Measurements from ENCODE around the gene CEP192.

DNA sequence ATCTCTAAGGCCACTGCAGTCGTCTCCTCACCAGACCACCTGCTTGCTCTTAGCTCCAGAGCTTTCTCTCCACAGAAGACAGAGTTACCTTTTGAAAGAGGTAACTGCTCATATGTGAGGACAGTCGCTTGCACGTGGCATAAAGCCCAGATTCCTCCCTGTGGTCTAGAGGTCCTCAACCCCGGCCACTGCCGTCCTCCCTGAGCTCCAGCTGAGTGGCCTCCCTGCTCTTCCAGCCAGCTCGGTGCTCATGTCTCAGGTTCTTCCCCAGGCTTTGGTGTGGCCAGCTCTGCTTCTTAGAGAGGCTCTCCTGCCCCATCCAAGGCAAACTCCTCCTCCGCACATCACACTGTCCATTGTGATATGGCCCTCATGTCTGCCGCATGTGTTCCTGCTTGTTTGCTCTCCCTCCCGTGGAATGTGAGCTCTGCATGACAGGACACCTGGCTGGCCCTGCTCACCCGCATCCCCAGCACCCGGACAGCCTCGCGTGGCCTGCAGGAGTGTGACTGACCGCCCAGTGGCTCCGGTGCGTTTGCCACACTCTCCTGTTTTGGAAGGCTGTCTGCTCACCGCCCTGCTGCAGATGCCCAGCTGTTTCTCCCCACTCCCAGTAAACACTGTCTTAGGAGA, 135.9 kb downstream of the CEP192 start:
- TF ChIP-seq, protein P1, sequence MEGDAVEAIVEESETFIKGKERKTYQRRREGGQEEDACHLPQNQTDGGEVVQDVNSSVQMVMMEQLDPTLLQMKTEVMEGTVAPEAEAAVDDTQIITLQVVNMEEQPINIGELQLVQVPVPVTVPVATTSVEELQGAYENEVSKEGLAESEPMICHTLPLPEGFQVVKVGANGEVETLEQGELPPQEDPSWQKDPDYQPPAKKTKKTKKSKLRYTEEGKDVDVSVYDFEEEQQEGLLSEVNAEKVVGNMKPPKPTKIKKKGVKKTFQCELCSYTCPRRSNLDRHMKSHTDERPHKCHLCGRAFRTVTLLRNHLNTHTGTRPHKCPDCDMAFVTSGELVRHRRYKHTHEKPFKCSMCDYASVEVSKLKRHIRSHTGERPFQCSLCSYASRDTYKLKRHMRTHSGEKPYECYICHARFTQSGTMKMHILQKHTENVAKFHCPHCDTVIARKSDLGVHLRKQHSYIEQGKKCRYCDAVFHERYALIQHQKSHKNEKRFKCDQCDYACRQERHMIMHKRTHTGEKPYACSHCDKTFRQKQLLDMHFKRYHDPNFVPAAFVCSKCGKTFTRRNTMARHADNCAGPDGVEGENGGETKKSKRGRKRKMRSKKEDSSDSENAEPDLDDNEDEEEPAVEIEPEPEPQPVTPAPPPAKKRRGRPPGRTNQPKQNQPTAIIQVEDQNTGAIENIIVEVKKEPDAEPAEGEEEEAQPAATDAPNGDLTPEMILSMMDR (IDR thresholded peaks at IDR 0.05; ENCODE audit: low read depth, low read length, poor library complexity, severe bottlenecking) = no peak
- TF ChIP-seq EZH2phosphoT487 (IDR thresholded peaks at IDR 0.05; ENCODE audit: borderline replicate concordance, low read length) = no peak
